GM19328 (cell line): ENCODE results near the gene DMWD.
"Not testable (repeated sequence)": the region's sequence is repeated elsewhere in the genome, so short reads cannot be mapped to it uniquely, and the experiment has no call there.

Experiments
- ATAC-seq: cut with Tn5 transposase; IDR thresholded peaks from one replicate; pipeline ENCODE4 v1.9.1; 2021; ENCODE audit warnings: mild to moderate bottlenecking, moderate library complexity; ENCODE audit not compliant: unreplicated experiment

Gene DMWD

GRCh38 chr19:45817010-45817724, 24.5 kb upstream of the DMWD start:
- peak; percentile 80 for ATAC-seq

GRCh38 chr19:45816236-45817009, 23.8 kb upstream of the DMWD start:
- no peak for ATAC-seq

DNA sequence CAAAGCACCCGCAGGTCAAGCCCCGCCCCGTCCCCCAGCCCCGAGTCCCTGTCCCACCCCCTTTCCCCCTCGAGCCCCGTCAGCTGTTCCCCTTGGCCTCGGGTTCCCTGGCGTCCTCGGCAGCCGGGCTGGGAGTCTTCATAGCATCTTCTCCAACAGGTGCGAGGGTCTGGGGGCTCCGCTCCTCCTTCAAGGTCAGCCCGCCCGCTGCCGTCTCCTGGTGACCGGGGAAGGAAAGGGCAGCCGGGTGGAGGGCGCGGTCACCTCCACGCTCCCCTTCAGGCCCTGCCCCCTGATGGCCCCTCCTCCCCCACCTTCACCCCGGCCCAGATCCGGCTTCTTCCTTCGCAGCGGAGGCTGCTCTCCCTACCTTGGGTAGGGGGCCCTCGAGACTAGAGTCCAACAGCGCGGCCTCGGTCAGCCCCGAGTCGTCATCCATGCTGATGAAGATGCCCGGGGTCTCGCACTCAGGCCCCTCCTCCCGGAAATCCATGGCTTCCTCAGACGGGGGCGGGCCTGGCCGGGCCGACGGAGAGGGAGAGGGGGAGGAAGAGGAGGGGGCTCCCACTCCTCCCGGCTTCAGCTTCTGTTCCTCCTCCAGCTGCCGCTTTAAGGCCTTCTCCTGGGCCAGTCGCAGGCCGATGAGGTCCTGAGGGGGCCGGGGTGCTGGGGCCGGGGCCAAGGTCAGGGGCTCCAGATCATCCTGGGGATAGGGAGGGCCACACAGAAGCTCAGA, 23.0 kb upstream of the DMWD start:
- no peak for ATAC-seq

DNA sequence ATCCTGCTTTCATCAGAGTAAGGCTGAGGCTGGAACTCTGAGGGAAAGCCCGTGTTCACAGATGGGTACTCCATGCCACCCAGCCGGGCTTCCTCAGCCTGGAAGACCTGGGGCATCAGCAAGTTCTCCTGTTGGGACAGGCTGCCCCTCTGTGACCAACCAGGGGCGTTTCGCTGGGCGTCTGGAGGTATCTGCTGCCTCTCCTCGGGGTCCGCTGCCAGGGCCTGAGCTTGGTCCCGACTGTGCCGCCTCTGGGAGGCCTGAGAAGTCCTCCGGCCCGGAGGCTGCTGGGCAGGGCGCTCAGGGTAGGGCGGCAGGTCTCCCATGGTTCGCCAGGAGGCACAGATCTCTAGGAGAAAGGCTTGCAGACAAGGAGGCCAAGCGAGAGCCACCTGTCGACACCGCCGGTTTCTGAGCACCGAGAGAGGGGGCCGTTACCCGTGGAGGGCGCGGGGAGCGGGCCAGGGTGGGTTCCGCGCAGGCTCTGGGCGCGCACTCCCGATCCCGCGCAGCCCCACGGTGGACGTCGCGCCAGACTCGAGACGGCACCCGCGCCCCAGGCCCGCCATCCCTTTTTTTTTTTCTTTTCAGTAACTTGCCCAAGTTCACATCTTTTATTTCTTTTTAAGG, 22.3 kb upstream of the DMWD start, which contains the start of gene RSPH6A:
Gene RSPH6A (minus strand): TSS at position 458 of the 630 bp plus-strand sequence. CDS start 132 bp downstream, at position 326.
- ATAC-seq = no peak

GRCh38 chr19:45814166-45814780, 21.6 kb upstream of the DMWD start:
- no peak for ATAC-seq

DNA sequence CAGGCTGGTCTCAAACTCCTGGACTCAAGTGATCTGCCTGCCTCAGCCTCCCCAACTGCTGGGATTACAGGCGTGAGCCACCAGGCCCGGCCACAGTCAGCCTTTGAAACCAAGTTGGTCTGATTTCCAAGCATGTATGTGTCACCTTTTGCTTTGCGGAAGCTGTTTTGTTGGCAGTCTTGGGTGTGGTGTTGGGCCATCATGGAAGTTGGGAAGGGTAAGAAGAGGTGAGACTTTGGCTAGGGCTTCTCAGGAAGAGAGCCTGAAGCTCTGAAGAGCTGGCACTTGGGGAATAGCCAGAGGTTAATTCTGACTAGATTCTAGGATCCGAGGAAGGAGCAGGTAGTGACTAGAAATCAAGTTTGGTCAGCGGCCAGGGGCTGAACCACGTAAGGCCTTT, 19.7 kb upstream of the DMWD start:
- ATAC-seq = no peak

DNA sequence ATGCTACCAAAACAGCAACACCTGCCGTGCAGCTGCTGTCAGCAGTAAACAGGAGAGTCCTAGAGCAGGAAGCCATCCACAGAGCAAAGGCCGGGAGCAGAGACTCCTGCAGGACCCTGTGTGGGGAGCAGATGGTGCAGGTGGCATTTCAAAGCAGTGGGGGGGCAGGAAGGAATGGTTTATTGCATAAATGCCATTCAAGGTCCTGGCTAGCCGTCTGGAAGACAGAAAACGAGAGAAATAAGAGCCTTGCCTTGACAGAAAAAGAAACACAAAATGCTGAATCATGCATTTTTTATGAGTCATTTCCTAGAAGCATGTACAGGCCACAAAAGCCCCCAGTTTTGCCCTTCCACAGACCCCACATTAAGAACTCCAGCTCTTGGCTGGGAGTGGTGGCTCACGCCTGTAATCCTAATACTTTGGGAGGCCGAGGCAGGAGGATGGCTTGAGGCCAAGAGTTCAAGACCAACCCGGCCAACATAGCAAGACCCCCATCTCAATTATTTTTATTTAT, 17.1 kb upstream of the DMWD start:
- ATAC-seq = no peak

GRCh38 chr19:45805719-45806118, 13.1 kb upstream of the DMWD start:
- ATAC-seq = no peak

GRCh38 chr19:45804959-45805230, 12.2 kb upstream of the DMWD start:
- no peak for ATAC-seq

- ATAC-seq = no peak
These were observed 11.7 kb upstream of the DMWD start for GRCh38 chr19:45804140-45804958.

DNA sequence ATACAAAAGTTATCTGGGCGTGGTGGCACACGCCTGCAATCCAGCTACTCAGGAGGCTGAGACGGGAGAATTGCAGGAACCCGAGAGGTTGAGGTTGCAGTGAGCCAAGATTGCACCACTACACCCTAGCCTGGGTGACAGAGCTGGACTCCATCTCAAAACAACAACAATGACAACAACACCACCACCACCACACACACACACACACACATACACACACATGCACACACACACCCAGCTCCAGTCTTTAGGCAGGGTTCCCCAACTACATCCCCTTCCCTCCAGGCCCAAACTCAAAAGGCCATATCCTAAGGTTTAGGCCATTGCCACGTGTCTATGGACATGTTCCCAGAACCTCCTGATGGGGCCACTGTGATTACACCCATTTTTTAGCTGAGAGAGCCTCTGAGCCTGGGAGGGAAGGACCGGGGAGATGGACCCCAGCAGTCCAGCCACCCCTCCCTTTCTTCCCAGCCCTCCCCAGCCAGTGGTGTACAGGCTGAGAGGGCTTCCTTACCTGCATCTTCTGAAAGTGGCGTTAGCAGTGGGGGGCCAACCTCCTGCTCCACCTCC, 9.0 kb upstream of the DMWD start:
- ATAC-seq = no peak

DNA sequence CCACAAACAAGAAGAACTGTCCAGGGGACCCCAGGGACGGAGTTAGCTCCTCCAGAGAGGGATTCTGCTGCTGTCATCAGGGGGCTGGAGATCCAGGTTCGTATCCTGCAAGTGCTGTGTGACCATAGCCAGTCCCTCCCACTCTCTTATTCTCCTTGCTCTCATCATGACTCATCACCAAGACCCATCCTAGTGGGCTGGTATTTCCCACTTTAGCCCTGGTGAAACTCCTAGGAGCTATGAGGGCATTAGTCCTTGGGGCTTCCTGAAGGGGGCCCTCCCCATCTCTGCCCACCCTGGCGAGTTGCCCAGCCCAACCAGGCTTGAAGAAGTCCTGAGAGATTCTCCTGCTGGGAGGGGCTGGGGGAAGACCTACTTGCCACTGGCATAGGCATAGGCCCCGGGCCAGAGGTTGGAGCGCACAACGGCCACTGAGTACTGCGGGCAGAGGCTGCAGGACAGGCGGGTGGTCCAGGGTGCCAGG, 7.5 kb upstream of the DMWD start:
- no peak for ATAC-seq

DNA sequence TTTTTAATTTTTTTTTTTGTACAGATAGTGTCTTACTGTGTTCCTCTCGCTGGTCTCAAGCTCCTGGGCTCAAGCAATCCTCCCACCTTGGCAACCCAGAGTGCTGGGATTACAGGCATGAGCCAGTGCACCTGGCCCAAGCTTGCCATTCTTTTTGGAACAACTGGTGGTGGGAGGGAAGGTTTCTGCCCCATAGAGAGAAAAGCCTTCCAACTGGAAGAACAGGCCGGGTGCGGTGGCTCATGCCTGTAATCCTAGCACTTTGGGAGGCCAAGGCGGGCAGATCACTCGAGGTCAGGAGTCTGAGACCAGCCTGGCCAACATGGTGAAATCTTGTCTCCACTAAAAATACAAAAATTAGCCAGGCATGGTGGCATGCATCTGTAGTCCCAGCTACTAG, 6.9 kb upstream of the DMWD start:
- not testable (repeated sequence) for ATAC-seq

DNA sequence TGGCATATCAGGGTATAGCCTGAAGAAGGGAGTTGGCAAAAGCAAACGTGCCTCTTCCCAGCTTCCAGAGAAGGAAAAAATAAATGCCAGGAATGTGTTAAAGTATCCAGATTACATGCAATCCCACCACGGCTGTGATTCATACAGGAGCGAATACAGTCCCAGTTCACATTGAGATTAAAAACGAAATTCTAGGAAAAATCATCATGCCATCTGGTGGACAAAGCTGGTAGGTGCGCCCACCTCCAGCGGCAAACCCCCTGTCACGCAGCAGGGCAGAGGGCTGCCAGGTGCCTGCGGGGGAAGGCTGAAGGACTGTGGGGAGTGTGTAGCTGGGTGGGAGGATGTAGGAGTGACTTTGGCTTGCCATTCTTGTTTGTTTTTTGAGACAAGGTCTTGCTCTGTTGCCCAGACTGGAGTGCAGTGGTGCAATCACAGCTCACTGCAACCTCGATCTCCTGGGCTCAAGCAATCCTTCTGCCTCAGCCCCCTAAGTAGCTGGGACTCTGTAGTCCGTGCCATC, 6.4 kb upstream of the DMWD start:
- no peak for ATAC-seq

GRCh38 chr19:45794627-45795026, 2.0 kb upstream of the DMWD start:
- ATAC-seq = no peak

DNA sequence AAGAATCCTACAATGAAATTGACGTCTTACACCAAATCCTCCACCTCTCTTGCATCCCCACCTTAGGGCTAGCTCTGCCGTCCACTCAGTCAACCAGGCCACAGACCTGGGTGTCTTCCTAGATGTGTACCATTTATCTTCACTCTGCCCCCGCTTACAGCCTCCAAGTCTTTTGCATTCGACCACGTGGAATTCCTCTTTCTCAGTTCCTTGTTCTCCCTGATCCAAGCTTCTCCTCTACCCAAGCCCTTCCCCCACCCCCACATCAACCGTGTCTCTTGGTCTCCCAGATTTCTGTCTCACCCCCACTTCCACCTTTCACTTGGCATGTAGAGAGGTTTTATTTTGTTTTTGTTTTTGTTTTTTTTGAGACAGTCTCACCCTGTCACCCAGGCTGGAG, 1.2 kb upstream of the DMWD start:
- ATAC-seq = no peak

DNA sequence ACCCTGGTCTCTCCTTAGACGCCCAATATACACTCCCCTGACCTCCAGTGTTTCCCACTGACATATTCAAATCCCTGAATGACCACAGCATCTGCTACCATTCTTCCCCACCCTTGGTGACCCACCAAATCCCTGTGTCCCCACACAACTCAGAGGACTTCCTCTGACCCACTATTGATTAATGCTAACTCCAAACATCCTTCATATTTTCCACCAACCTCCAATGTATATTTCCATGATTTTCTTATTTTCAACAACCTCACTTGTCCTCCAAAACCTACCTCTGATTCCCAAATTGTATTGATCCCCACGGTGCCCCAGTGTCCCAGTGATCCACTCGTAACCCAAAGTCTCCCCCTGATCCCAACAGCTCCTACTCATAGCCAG, 526 bp upstream of the DMWD start:
- no peak for ATAC-seq

GRCh38 chr19:45791744-45792469, 738 bp downstream of the DMWD start:
- no peak for ATAC-seq

DNA sequence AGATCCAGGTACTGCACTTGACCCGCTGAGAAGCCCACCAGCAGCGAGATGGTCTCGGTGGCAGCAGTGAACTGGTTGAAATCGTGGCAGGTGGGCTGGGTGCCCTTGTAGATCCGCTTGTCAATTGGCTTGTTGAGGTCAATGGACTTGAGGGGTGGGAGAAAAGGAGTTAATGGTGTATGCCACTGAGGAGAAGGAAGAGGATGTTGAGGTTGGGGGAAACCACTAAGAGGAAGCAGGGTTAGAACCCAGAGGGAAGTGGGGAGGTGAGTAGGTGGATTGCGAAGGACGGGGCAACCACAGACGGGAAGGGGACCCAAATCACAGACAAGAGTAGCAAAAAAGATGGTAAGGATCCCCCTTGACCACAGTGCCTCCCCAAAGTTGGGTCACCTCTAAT, 1.7 kb downstream of the DMWD start:
- no peak for ATAC-seq
